GM12801 (cell line): ENCODE data around the gene GPR146.

Experiments used
- TF ChIP-seq, protein P1 (sequence below): IDR thresholded peaks from one replicate; pipeline ENCODE4 v1.5.1; 2011; ENCODE audit warnings: control low read depth; ENCODE audit not compliant: insufficient read length; ENCODE audit errors: extremely low read depth

GPR146 gene

GRCh38 chr7:1068619-1069018, 24.3 kb downstream of the GPR146 start:
- TF ChIP-seq, protein P1, sequence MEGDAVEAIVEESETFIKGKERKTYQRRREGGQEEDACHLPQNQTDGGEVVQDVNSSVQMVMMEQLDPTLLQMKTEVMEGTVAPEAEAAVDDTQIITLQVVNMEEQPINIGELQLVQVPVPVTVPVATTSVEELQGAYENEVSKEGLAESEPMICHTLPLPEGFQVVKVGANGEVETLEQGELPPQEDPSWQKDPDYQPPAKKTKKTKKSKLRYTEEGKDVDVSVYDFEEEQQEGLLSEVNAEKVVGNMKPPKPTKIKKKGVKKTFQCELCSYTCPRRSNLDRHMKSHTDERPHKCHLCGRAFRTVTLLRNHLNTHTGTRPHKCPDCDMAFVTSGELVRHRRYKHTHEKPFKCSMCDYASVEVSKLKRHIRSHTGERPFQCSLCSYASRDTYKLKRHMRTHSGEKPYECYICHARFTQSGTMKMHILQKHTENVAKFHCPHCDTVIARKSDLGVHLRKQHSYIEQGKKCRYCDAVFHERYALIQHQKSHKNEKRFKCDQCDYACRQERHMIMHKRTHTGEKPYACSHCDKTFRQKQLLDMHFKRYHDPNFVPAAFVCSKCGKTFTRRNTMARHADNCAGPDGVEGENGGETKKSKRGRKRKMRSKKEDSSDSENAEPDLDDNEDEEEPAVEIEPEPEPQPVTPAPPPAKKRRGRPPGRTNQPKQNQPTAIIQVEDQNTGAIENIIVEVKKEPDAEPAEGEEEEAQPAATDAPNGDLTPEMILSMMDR: no peak

DNA sequence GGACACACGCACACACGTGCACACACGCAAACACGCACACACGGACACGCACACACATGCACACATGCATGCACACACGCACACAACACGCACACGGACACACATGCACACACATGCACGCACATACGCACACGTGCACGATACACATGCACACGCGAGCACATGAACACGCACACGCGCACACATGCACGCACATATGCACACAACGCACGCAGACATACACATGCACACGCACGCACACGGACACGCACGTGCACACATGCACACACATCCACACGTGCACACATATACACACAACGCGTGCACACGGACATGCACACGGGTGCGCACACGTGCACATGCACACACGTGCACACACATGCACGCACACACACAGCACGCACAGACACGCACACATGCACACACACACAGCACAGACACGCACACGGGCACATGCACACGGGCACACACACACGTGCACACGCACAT, 26.2 kb downstream of the GPR146 start:
- TF ChIP-seq, protein P1: no peak

- TF ChIP-seq, protein P1: no peak
Observed at GRCh38 chr7:1071731-1072254, 27.4 kb downstream of the GPR146 start.

DNA sequence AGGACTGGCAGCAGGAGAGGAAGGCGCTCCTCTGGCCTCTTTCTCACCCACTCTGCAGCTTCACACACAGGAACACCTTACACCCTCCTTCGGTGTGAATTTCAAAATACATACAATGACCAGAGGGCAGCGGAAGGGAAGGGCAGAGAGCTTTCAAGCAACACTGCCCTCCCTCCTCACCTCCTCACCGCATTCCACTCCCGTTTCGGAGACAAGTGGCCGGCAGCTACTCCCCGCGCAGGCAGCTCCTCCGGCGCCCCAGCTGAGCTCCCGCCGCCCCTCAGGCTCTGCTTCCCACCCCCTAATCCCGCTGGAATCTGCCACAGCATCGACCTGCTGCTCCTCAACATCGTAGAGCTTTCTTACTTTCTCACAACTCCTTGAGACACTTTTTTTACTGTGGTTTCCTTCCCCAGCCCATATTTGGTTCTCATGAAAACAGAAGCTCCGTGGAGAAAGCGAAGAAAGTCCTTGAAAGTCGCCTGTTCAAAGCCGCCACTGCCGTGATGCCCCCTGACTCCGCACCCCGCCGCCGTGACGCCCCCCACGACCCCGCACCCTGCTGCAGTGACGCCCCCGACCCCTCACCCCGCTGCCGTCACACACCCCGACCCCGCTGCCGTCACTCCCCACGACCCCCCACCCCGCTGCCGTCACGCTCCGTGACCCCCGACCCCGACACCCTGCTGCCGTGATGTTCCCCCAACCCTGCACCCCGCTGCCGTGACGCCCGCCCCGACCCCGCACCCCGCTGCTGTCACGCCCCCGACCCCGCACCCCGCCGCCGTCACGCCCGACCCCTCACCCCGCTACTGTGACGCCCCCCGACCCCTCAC, 29.0 kb downstream of the GPR146 start:
- TF ChIP-seq, protein P1: no peak

DNA sequence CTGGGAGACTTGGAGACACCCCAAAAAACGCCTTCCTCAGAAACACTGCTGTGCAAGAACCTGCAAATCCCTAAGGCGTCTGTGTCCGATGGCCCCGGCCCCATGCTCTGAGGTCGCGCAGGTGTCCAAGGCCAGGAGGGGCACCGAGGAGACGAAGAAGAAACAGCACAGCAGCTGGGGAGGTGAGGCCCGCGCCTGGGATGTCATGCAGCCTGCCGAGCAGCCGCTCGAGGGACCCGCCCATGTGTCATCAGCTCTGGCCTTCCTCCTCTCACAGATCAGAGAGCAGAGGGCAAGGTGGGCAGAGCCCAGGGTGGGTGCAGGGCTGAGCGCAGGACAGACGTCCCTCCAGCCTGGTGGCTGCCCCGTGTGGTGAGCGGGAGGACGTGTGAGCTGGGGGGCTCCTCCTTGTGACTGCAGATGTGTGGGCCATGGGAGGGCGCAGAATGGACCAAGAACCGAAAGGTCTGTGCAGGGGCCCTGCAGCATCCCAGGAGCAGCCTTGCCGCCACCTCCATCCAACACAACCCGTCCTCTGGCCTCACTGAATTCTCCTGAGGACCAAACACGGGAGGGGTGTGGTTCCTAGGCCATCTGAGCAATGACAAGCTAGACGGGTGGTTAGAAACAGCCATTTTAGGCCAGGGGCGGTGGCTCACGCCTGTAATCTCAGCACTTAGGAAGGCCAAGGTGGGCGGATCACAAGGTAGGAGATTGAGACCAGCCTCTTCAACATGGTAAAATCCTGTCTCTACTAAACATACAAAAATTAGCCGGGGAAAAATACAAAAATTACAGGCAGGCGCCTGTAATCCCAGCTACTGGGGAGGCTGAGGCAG, 30.5 kb downstream of the GPR146 start:
- TF ChIP-seq, protein P1: no peak

DNA sequence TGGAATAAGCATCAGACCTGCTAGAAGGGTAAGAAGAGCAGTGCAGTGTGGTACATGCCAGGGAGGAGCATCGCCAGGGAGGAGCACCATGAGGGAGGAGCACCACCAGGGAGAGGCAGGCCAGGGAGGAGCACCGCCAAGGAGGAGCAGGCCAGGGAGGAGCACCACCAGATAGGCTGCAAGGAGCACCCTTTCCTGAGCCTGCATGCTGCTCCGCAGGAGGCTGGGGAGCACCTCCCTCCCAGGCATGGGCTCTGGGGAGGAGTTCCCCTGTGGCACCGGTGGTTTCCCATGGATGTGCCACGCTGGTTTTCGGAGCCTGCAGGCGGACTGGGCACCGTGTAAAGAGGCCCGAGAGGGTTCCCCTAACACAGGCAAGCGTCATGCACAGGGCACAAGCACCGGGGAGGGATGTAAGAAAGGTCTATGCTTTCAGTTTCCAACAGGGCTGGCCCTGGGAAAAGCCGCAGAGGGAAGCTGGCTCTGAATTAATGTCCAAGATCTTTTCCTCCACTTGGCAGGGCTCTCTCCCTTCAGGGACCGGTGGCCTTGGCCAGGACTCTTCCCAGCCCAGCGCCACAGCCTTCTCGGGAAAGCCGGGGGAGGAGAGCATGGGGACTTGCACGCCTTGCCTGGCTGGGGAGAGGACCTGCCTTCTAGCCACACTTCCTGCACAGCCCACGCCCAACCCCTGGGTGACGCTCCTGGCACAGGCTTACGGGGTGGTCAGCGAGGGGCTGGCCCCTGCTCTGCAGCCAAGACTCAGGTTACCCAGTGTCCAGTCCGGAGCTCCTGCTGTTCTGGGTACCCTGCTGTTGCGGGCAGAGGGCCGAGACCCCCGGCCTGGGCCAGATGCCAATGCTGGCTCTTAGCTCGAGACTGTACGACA, 32.1 kb downstream of the GPR146 start:
- TF ChIP-seq, protein P1: no peak

- TF ChIP-seq, protein P1: no peak
Observed at GRCh38 chr7:1078519-1078918, 34.2 kb downstream of the GPR146 start.
